ENCODE results near the gene MAP3K15. TPM values are rescaled to one million over a fixed set of nuclear protein-coding genes. Genes with fewer than 3 reads are reported as not detected.

MAP3K15 gene
- total and polyA plus RNA-seq, 2 of the 13 experiments (the other 11 are each of a cell fraction or from before 2014, with no cell fraction given): 3.9 to 6.4 TPM

GRCh38 chrX:19552793-19553192 is 37.5 kb upstream of the MAP3K15 start:
- WGBS (ENCODE audit: low lambda C conversion rate): 87% methylated on average over 6 of the region's 6 CpGs
- CTCF ChIA-PET (ENCODE audit: low intra/inter-chr PET ratio, low total read pairs): no interaction called here
- ATAC-seq: no peak
- TF ChIP-seq TBP (CRISPR knock-in tag; IDR thresholded peaks at IDR 0.05) (no peak), ZBTB8A (CRISPR knock-in tag; IDR thresholded peaks at IDR 0.05; ENCODE audit: borderline replicate concordance, low read depth) (no peak), HMGXB3 (CRISPR knock-in tag; IDR thresholded peaks at IDR 0.05; ENCODE audit: borderline replicate concordance) (no peak), ZFP91 (CRISPR knock-in tag; IDR thresholded peaks at IDR 0.05; ENCODE audit: borderline replicate concordance) (no peak), SP2 (CRISPR knock-in tag; IDR thresholded peaks at IDR 0.05) (no peak), ZNF251 (CRISPR knock-in tag; IDR thresholded peaks at IDR 0.05) (no peak), ZNF207 (IDR thresholded peaks at IDR 0.05; ENCODE audit: borderline replicate concordance) (no peak), SP5 (CRISPR knock-in tag; IDR thresholded peaks at IDR 0.05; ENCODE audit: borderline replicate concordance, low read depth) (no peak), PATZ1 (CRISPR knock-in tag; IDR thresholded peaks at IDR 0.05) (no peak), ZNF749 (CRISPR knock-in tag; IDR thresholded peaks at IDR 0.05; ENCODE audit: borderline replicate concordance) (no peak)
- TF ChIP-seq, protein P1, sequence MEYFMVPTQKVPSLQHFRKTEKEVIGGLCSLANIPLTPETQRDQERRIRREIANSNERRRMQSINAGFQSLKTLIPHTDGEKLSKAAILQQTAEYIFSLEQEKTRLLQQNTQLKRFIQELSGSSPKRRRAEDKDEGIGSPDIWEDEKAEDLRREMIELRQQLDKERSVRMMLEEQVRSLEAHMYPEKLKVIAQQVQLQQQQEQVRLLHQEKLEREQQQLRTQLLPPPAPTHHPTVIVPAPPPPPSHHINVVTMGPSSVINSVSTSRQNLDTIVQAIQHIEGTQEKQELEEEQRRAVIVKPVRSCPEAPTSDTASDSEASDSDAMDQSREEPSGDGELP (IDR thresholded peaks at IDR 0.05; ENCODE audit: borderline replicate concordance, low read depth): no peak
- TF ChIP-seq, protein P2, sequence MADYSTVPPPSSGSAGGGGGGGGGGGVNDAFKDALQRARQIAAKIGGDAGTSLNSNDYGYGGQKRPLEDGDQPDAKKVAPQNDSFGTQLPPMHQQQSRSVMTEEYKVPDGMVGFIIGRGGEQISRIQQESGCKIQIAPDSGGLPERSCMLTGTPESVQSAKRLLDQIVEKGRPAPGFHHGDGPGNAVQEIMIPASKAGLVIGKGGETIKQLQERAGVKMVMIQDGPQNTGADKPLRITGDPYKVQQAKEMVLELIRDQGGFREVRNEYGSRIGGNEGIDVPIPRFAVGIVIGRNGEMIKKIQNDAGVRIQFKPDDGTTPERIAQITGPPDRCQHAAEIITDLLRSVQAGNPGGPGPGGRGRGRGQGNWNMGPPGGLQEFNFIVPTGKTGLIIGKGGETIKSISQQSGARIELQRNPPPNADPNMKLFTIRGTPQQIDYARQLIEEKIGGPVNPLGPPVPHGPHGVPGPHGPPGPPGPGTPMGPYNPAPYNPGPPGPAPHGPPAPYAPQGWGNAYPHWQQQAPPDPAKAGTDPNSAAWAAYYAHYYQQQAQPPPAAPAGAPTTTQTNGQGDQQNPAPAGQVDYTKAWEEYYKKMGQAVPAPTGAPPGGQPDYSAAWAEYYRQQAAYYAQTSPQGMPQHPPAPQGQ (CRISPR knock-in tag; IDR thresholded peaks at IDR 0.05; ENCODE audit: borderline replicate concordance): no peak

More at GRCh38 chrX:19552793-19553192, 37.5 kb upstream of the MAP3K15 start:
- H3K36me3 ChIP-seq (replicated peaks in 1 of 2; ENCODE audit: control insufficient read depth in 1 of 2, insufficient read depth in 2 of 2, low read length in 2 of 2): 0 out of 5 replicates have a peak, but pooled peaks cover 0 to 5% of the 10 kb centered on the region in 2 experiments
- H3K4me3 ChIP-seq (replicated peaks in 1 of 3; ENCODE audit: insufficient read depth in 1 of 3, low read depth in 2 of 3, low read length in 3 of 3): no peak overlapping the region
- no peak overlapping the region for H2AFZ ChIP-seq (ENCODE audit: low read length)
- in situ Hi-C loops (cut with HindIII; ENCODE audit: extremely low pct_ligation_motif_present, low pct_unique_long_range_greater_than_20kb): no loop called here
- no peaks in the 10 kb centered on the region for H4K20me1 ChIP-seq (ENCODE audit: insufficient read depth, low read length)
- no peak overlapping the region for H3K27ac ChIP-seq (ENCODE audit: extremely low read length, insufficient read depth, low read length)
- H3K9ac ChIP-seq (ENCODE audit: insufficient read depth, low read depth, low read length): no peak overlapping the region
- no peaks in the 10 kb centered on the region for H3K4me1 ChIP-seq (ENCODE audit: insufficient read depth, low read length)
- H3K4me2 ChIP-seq (ENCODE audit: low read depth, low read length): no peak overlapping the region
- no TSS peak for BruUV-seq (replicated peaks)
- intact Hi-C loops (cut with micrococcal nuclease; ENCODE audit: unreplicated experiment): no loop called here
- H3K27me3 ChIP-seq (ENCODE audit: control insufficient read depth in 1 of 2, insufficient read depth in 2 of 2, low read length in 2 of 2): no peaks in the 10 kb centered on the region
- POLR2A ChIA-PET: no interaction called here
- FAIRE-seq: no peak
- no peak for DNase-seq (ENCODE audit: low spot score)
- no peaks in the 10 kb centered on the region for H3K9me3 ChIP-seq (ENCODE audit: low read length)
- H3K79me2 ChIP-seq (ENCODE audit: insufficient read depth, low read length): no peaks in the 10 kb centered on the region
